Measurements from ENCODE around the gene CD48.

DNA sequence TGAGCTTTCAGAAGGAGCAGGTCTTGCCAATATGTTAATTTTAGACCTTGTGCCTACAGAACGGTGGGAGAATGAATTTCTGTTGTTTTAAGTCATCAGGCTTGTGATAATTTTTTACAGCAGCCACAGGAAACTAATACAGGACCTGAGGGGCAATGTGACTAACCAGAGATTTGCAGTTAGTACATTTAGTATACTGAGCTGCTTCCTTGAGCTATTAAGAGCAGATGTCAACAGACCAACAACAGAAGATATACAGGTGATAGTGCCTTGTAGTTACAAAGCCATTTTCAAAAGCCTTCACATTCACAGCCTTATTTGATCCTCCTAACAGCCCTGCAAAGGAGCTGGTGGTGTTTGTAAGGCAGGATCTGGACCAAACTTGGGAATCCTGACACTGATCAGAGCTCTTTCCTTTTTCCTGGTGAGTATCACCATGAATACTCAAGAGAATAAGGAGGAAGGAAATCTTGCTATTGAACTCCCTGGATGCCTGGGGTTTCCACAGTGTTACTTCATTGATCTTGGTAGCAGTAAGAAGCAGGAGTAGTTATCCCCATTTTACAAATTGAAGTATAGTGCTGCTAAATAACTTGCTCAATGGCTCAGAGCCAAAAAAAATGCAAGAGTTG, 60.1 kb downstream of the CD48 start:
- TF ChIP-seq, protein P1, sequence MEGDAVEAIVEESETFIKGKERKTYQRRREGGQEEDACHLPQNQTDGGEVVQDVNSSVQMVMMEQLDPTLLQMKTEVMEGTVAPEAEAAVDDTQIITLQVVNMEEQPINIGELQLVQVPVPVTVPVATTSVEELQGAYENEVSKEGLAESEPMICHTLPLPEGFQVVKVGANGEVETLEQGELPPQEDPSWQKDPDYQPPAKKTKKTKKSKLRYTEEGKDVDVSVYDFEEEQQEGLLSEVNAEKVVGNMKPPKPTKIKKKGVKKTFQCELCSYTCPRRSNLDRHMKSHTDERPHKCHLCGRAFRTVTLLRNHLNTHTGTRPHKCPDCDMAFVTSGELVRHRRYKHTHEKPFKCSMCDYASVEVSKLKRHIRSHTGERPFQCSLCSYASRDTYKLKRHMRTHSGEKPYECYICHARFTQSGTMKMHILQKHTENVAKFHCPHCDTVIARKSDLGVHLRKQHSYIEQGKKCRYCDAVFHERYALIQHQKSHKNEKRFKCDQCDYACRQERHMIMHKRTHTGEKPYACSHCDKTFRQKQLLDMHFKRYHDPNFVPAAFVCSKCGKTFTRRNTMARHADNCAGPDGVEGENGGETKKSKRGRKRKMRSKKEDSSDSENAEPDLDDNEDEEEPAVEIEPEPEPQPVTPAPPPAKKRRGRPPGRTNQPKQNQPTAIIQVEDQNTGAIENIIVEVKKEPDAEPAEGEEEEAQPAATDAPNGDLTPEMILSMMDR (IDR thresholded peaks at IDR 0.05) = no peak
- no peak for TF ChIP-seq EZH2 (IDR thresholded peaks at IDR 0.05; ENCODE audit: borderline replicate concordance, insufficient read depth, low read depth, low read length, poor library complexity, severe bottlenecking)
